Measurements from ENCODE around the gene PARP15. TPM values are rescaled to one million over a fixed set of nuclear protein-coding genes. Genes with fewer than 3 reads are reported as not detected.
A peak's percentile ranks its signal among the peaks of the same experiment; 100 is the strongest.

The PARP15 gene
- total RNA-seq, 1 donor from 2014 or later = 9.7 TPM

- H3K9me3 ChIP-seq = no peaks in the 10 kb centered on the region
- TF ChIP-seq CTCF (IDR thresholded peaks at IDR 0.05) = no peak
Measured at GRCh38 chr3:122618614-122619013, 41.2 kb downstream of the PARP15 start.

GRCh38 chr3:122619040-122619439 is 41.6 kb downstream of the PARP15 start:
- Histone ChIP-seq H3K36me3 (no peaks in the 10 kb centered on the region), H3K4me3 (no peak overlapping the region), H3K27ac (no peak overlapping the region), H3K9me3 (no peaks in the 10 kb centered on the region), H3K27me3 (no peaks in the 10 kb centered on the region), H3K4me1 (no peaks in the 10 kb centered on the region)
- DNase-seq = no peak
- intact Hi-C loops (cut with DNase I) = no loop called here
- TF ChIP-seq CTCF (IDR thresholded peaks at IDR 0.05) = no peak
- no peak for ATAC-seq

More at GRCh38 chr3:122618614-122619013, 41.2 kb downstream of the PARP15 start:
- Histone ChIP-seq H3K4me1 (no peaks in the 10 kb centered on the region), H3K36me3 (no peaks in the 10 kb centered on the region), H3K27ac (no peak overlapping the region), H3K27me3 (no peaks in the 10 kb centered on the region), H3K4me3 (no peak overlapping the region)
- ATAC-seq (no peak), DNase-seq (no peak)
- intact Hi-C loops (cut with DNase I) = no loop called here

GRCh38 chr3:122620399-122620798 is 42.9 kb downstream of the PARP15 start:
- H3K4me3 ChIP-seq = no peak overlapping the region

GRCh38 chr3:122621112-122621511 is 43.7 kb downstream of the PARP15 start:
- H3K36me3 ChIP-seq = no peaks in the 10 kb centered on the region
- no peaks in the 10 kb centered on the region for H3K9me3 ChIP-seq
- TF ChIP-seq CTCF (IDR thresholded peaks at IDR 0.05) = no peak
- no peak overlapping the region for H3K27ac ChIP-seq
- ATAC-seq = no peak
- H3K27me3 ChIP-seq = no peaks in the 10 kb centered on the region
- no peak for DNase-seq
- H3K4me3 ChIP-seq = no peak overlapping the region
- intact Hi-C loops (cut with DNase I) = no loop called here
- H3K4me1 ChIP-seq = no peaks in the 10 kb centered on the region

More at GRCh38 chr3:122620399-122620798, 42.9 kb downstream of the PARP15 start:
- H3K36me3 ChIP-seq = no peaks in the 10 kb centered on the region
- ATAC-seq (peak; percentile 16), DNase-seq (no peak)
- H3K27ac ChIP-seq = no peak overlapping the region
- no peaks in the 10 kb centered on the region for H3K27me3 ChIP-seq
- no peaks in the 10 kb centered on the region for H3K4me1 ChIP-seq
- intact Hi-C loops (cut with DNase I) = no loop called here
- H3K9me3 ChIP-seq = no peaks in the 10 kb centered on the region
- no peak for TF ChIP-seq CTCF (IDR thresholded peaks at IDR 0.05)

- no peak for TF ChIP-seq CTCF (IDR thresholded peaks at IDR 0.05)
Measured at GRCh38 chr3:122623031-122623829, 45.8 kb downstream of the PARP15 start.

More at GRCh38 chr3:122623031-122623829, 45.8 kb downstream of the PARP15 start:
- H3K4me1 ChIP-seq = no peaks in the 10 kb centered on the region
- no peak overlapping the region for H3K4me3 ChIP-seq
- no peak overlapping the region for H3K27ac ChIP-seq
- intact Hi-C loops (cut with DNase I) = no loop called here
- no peaks in the 10 kb centered on the region for H3K36me3 ChIP-seq
- no peak for DNase-seq
- H3K27me3 ChIP-seq = no peaks in the 10 kb centered on the region
- no peaks in the 10 kb centered on the region for H3K9me3 ChIP-seq
- ATAC-seq = no peak
